Activated T-helper 1 cell treated with anti-CD3 and anti-CD28 coated beads, Interleukin-2, amount 50 U/mL, for 16 hours (primary cell): ENCODE measurements around the gene CASKIN2.
"Not testable (repeated sequence)": the region's sequence is repeated elsewhere in the genome, so short reads cannot be mapped to it uniquely, and the experiment has no call there.

ENCODE experiments used
- DNase-seq, 2 donors: peaks; one replicate each; pipeline ENCODE4 v3.0.0-alpha.2; 2020; ENCODE audit warnings: low read depth in 1 of 2, low spot score in 1 of 2

Gene CASKIN2

GRCh38 chr17:75521290-75521689, 6.0 kb upstream of the CASKIN2 start:
- no peak for DNase-seq

- not testable (repeated sequence) for DNase-seq
Measured at GRCh38 chr17:75520413-75520812, 5.1 kb upstream of the CASKIN2 start.

DNA sequence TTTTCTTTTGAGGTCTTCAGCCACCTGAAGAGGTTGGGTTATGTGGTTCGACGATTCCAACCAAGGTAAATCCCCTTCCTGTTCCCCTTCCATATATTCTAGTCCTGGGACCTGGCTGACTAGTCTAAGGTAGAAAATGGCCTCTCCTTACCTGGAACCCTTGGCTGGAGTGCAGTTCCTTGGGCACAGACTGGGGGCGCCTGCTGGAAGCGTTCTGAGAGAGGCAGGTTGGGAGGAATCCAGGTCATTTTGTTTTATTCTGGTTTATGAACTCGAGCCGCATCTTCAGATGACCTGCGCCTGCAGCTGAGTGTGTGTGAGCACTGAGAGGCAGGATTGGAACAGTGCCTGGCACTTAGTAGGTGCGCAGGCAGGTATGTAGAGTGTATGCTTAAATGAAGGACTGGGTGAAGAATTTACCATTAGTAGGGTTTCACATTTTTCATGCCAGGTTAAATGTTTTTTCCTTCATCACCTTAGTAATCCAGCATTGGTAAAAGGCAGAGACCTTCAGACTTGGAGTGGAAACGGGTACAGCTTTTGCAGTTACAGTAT, 3.7 kb upstream of the CASKIN2 start:
- DNase-seq = no peak

DNA sequence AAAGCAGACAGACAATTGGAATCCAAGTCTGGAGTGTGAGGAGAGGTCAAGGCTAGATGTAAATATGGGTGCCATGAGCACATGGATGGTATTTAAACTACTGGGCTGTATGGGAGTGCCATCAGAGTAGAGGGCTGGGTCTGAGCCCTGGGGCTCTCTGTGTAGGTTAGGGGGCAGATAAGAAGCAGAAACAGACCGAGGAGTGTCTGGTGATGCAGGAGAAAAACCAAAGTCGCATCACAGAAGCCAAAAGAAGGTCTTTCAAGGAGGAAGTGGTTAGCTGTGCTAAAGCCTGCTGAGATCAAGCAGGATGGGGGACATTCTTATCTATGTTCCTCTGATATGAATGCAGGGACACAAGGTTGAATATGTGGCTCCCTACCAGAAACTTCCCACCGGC, 2.9 kb upstream of the CASKIN2 start:
- DNase-seq = no peak

GRCh38 chr17:75517297-75517865, 2.0 kb upstream of the CASKIN2 start:
- no peak for DNase-seq

DNA sequence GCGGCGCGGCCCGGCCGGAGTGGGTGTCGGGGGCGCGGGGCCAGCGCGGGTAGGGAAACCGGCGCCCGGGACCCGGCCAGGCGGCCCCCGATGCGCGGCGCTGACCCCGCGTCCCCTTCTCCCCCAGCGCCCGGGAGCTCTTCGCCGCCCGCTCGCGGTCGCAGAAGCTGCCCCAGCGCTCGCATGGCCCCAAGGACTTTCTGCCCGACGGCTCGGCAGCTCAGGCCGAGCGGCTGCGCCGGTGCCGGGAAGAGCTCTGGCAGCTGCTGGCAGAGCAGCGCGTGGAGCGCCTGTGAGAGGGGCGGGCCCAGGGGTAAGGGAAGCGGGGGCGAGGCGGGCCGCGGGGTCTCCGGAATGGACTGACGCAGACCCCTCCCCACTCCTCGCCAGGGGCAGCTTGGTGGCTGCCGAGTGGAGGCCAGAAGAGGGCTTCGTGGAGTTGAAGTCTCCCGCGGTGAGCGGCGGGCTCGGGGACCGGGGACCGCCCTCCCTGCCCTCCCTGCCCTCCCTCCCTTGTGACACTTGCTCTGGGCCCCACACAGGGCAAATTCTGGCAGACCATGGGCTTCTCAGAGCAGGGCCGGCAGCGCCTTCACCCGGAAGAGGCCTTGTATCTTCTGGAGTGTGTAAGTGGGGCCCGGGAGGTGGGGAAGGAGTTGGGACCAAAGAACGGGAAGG, 1.4 kb upstream of the CASKIN2 start:
- DNase-seq = no peak

DNA sequence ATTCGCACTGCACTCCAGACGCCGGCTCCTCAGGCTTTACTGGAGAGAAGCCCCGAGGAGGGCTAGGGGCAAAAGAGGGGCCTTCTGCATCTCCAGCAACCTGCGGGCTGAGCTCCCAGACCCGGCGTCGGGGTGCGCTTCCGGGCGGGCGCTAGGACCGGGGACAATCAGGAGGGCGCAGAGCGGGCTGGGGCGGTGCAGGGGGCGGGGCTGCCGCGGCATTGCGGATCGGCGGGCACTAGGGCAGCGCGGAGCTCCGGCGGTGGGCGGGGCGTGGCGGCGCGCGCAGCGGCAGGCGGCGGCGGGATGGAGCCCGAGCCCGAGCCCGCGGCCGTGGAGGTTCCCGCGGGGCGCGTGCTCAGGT, 900 bp upstream of the CASKIN2 start, which contains the start of gene TSEN54:
Gene TSEN54, plus strand, starts transcription at position 274 of the 364 bp plus-strand sequence. Its CDS starts 33 bp downstream, at position 307.
- DNase-seq = peak; percentile 92

GRCh38 chr17:75514919-75515495, 330 bp downstream of the CASKIN2 start:
- no peak for DNase-seq

DNA sequence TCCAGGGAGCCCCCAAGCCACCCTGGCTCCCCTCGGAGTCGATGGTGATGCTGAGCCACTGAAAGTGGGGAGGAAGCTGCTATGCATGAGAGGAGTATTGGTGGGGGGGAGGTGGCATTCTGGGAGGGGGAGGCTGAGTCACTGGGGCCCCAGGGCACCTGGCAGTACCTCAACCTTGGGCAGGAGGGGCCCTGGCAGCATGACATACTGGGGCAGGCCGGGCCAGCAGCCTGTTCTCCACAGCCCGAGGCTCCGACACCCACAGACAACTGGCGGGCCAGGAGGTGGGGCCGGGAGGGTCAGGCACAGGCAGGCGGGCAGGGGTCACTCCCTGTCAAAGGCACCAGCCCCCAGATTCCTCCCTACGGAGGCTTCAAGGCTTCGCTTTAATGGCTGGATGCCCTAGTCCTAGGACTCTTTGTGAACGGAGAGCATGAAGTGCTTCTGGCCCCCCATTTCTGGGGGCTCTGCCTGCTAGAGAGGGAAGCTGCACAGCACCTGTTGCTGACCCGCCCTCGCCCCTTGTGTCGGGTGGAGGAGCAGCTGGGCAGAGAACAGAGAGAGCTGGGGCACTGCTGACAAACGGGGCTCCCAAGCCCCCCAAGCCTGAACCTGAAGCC, 928 bp downstream of the CASKIN2 start:
- no peak for DNase-seq

DNA sequence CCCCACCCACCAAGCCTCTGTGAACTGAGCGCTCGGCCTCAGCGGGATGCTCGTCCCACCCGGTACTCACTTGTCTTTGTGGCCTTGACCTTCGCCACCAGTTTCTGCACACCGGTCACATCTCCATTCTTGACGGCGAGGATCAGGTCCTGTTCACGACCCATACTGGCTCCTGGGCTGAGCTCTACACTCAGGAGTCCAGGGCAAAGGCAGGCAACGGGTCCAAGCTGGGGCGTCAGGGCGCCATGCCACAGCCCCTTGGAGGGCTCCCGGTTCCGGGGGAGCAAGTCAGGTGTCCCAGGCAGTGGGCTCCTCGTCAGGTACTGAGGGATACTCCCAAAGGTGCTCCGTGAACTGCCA, 1.7 kb downstream of the CASKIN2 start:
- no peak for DNase-seq

GRCh38 chr17:75512926-75513640, 2.3 kb downstream of the CASKIN2 start:
- no peak for DNase-seq

- DNase-seq = no peak
Measured at GRCh38 chr17:75511610-75512575, 3.4 kb downstream of the CASKIN2 start.

DNA sequence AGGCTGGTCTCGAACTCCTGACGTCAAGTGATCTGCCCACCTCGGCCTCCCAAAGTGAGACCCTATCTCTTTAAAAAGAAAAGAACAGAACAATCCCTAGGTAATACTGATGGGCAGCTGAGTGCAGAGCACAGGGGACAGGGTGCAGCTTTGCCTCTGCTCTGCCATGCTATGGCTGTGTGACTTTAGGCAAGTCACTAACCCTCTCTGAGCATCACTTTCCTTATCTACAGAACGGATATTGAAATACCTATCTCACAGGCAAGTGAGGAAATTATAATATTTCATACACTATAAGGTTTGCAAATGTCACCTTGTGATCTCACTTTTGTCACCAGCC, 4.1 kb downstream of the CASKIN2 start:
- no peak for DNase-seq

- DNase-seq = no peak
Measured at GRCh38 chr17:75509528-75510258, 5.6 kb downstream of the CASKIN2 start.

GRCh38 chr17:75508931-75509361, 6.4 kb downstream of the CASKIN2 start:
- no peak for DNase-seq

- no peak for DNase-seq
Measured at GRCh38 chr17:75507733-75508719, 7.3 kb downstream of the CASKIN2 start.

- DNase-seq = no peak
Measured at GRCh38 chr17:75506888-75507287, 8.4 kb downstream of the CASKIN2 start.

- DNase-seq = no peak
Measured at GRCh38 chr17:75506134-75506533, 9.2 kb downstream of the CASKIN2 start.
